HG03521 (cell line): ENCODE results near the gene FABP1.

Experiments used
- ATAC-seq: cut with Tn5 transposase; IDR thresholded peaks from one replicate; pipeline ENCODE4 v1.9.1; 2021; ENCODE audit warnings: mild to moderate bottlenecking, moderate library complexity; ENCODE audit not compliant: unreplicated experiment

FABP1 gene

DNA sequence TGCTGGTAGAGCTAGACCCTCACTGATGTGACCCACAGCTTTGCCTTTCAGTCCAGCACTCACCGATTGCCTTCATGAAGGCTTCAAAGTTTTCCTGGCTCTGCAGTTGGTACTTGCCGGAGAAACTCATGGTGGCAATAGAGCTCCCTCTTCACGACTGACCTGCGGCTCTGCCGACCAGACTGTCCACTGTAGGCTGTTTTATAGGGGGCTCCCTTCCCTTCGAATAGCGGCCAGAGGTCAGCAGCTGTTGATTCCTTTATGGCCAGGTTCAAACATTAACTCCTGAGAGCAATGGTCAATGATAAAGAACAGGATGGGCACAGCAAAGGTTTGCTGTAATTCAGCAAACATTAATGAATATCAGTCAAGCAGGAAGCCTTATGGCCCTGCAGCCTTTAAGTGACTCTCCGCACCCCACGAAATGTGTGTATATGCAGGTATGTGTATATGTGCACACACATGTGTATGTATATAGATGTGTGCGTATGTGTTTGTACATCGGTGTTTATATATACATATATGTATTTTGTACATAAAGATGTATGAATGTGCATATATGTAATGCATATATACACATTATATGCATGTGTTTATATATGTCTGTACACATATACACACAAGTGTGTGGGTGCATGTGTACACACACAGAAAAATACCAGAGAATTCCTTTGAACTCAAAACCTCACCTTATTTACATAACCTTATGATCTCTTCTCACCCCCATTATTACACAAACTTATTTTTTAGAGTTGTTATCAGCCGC, at the start of gene FABP1:
Gene FABP1 (minus strand): TSS at position 175 of the 766 bp plus-strand sequence. CDS start 45 bp downstream, at position 130.
- no peak for ATAC-seq

DNA sequence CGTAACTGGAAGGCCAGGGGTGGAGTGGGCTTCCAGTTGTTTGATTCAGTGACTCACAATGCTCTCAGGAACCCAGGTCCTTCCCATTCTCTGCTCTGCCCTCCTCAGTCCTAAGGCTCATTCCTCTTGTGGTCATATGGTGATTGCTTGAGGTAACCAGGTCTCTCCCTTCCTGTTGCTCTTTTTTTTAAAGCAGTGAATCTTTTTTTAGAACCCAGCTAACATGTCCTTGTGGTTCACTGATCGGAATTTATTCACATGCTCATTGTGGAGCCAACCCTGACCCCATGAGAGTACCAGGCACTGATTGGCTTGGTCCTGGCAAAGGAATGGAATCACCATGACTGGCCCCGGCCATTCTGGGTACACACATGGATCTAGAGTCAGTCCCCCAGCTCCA, 49.7 kb upstream of the FABP1 start:
- ATAC-seq: no peak

DNA sequence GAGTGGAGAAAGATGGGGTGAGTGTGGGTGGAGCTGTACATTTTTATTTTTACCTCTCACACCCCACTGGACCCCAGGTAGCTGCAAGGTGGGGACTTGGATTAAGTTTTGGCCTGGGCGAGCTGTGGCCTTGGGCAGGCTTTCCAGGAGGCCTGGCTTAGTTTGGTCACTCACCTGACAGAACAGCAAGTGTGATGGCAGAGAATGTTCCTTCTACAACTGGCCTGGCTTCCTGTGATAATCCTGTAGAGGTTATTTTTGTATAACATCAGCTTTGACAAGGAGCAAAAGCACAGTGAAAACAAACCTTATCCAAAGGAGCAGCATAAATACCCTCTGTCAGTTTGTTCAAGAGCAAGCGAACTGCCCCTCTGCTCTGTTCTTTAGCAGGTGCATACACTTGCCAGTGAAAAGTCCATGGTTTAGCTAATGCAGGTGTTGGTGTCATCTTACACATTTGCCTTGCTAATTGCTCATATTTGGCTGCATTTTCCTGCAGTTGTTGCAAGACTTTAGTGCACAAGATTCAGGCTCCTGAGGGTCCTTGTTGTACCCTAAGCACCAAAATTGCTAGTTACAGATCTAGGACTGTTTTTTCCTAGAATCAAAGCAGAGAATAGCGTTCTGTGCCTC, 48.6 kb upstream of the FABP1 start:
- no peak for ATAC-seq

DNA sequence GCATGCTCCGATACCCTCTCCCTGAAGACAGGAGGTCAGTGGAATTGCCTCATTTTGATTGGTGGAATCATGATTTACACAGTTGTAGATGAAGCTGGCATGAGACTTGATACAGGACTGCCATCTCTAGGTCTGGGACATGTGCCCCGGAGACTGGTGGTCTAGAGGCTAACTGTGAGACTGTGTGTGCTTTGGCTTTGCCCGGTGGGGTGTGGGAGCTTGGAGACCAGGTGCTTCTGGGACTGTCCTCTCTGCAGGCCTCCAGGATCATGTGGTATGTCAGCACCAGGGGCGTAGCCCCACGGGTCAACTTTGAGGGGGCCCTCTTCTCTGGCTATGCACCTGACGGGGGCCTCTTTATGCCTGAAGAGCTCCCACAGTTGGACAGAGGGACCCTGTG, 45.0 kb upstream of the FABP1 start:
- ATAC-seq: no peak

DNA sequence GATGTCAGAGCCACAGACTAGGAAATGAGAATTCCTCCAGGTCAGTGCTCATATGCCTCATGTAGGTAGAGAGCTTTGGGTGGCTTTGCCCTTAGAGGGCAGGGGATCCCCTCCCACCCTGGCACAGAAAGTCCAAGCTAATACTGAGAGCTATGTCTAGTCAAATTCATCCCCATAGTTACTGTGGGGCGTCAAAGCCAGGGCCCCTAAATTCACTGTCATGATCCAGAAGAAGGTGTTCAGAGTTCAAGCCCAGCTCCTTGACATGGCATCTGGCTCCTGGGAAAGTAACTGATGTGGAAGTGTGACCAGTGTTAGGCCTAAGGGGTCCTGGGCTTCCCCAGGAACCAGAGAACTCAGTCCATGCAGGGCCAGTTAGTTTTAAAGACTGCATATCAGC, 44.1 kb upstream of the FABP1 start:
- no peak for ATAC-seq

DNA sequence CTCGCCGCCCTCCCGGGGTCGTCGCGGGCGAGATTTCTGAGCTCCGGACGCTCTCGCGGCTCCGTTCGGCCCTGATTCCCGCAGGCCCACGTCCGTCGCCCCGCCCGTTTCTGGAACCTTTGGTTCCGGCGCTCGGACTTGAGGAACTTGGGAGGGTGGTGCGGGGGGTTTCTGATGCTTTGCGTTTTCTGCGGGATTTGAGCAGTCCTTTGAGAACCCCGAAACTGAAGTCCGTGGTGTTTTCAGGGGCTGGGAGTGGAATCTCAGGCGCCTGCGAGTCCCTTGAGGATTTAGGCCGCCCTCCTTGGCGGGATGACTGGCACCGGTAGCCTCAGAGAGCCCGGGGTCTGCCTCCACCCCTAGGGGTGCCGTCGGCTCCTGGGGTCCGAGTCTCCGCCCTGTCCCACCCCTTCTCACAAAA, 42.6 kb upstream of the FABP1 start:
- ATAC-seq: no peak

DNA sequence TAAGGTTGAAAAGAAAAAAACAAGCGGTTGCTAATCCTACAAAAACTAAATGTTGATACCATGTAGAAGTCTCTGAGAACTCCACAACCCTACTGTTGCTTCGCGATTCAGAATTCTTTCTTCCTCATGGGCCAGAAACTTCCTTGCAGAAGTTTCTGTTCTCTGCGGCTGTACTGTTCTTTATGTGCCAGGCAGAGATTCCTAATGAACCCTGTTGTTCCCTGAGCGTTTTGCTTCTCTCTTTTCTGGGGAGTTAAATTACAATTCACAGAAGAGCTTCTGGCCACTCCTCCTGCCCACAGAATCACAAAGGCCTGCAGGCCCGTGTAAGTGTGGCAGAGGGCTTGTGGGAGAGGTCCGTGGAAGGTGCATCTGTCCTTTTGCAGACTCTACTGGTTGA, 40.5 kb upstream of the FABP1 start:
- ATAC-seq: no peak

DNA sequence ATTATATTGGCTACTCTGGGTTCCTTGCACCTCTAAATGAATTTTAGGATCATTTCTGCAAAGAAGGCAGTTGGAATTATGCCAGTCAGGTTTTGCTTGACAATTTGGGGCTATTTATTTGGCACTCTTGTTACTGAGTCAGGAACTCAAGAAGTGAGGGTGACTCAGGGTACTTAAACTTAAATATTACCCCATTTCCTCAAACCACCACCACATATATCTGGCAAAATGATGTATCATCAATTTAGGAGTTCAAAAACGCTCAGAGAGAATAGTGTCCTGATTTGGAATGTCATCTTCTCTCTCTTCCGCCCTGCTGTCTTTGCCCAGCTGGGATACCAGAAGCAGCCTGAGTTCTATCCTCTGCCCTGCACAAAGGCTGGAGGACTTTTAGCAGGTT, 39.9 kb upstream of the FABP1 start:
- no peak for ATAC-seq

DNA sequence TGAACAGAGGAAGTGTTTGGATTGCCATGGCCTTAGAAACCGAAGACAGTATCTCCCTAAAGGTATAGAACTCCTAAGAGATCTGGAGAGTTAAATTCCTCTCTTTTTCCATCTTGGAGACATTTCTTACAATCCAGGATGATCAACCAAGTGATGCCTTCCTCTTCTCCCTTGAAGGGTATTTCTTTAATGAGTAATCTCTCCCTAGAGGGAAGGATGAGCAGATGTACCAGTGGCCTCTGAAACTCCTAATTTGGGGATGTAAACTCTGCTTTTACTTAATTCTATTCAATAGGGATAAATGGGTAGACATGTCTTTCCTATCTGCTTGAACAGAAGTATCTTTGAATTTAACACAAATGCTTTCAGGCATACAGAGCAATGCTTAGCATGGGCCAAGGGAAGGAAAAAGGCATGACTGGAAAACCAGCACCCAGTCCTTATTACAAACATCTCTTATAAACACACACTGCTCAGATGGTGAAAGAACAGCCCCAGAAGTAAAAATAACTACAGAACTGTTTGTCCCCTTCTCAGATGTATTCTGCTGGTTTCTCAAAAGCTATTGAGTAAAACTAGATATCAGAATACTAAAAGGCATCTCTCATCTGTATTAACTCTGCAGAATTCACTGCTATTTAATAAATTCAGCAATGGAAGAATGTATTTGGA, 37.6 kb upstream of the FABP1 start:
- ATAC-seq: no peak

DNA sequence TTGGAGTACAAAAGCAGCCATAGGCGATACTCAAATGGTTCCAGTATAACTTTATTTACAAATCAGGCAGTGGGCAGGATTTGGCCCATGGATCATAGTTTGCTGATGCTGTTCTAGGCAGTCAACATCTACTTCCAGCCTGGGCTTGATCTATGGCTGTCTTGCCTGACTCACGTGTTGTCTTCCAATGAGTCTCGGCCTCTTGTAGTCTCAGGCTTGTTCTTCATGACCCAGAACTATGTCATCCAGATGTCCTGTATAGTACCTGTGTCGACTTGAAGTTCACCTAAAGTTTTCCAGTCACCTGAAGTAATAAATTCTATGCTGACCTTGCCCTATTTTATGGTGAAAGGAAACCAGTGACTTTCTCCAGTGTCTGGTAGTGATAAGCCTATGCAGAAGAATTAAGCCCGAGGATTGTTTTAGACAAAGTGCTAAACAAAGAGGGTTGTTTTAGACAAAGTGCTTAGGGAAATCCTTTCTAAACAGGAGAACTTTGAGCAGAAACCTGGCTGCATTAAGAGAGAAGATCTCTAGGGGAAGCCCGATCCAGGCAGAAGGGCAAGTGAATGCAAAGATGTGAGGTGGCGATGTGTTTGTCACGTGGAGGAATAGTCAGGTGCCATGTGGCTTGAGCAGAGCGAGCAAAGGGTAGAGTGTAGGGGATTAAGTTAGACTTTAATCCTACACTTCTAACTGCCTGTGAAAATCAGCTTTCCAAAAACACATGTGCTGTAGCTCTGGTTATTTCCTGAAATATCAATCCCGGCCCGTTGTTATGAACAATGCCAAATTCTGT, 33.8 kb upstream of the FABP1 start:
- ATAC-seq: no peak

DNA sequence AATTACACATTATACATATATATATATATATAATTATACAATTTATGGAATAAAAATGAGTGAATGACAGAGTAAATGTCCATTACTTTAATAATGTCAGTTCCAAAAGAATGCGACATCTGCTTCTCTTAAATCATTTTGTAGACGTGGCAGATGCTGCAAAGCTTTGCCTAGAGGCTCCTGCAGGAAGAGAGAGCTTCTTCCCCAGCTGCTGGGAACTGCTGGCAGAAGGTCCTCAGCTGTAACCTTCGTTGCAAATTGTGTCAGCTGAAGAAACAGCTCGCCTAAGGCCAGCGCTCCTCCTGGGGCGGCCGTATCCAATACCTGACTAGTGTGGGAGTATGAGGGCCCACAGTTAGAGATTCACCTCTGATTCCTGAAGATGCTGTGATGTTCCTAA, 32.7 kb upstream of the FABP1 start:
- no peak for ATAC-seq

DNA sequence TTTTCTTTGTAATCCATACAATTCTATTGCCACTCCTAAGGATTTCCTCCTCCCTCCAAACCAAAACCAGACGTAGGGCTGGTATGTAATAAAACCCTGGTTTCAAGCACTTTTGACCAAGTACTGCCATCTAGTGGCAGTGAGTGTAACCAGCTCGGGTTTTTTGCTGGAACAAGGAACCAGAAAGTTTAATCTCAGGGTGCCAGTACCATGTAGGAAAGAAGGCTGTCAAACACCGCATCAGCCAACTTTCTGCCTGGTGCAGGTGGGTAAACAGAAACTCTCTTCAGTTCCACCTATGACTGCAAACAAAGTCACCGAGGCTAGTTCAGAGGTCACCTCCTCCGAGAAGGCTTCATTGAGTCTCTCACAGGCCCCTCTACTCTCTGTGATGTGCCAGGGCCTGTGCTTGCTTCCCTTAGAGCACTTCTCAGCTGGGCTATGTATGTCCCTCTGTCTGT, 32.1 kb upstream of the FABP1 start:
- no peak for ATAC-seq

DNA sequence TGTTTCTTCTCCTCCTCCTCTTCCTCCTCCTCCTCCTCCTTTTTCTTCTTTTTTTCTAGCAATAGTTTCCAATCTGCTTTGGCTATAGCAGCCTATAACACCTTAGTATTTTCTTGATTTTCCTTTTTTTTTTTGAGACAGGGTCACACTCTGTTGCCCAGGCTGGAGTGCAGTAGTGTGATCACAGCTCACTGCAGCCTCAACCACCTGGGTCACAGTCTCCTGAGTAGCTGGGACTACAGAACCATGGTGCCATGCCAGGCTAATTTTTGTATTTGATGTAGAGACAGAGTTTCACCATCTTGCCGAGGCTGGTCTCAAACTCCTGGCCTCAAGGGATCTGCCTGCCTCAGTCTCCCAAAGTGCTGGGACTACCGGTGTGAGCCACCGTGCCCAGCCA, 31.6 kb upstream of the FABP1 start:
- no peak for ATAC-seq

DNA sequence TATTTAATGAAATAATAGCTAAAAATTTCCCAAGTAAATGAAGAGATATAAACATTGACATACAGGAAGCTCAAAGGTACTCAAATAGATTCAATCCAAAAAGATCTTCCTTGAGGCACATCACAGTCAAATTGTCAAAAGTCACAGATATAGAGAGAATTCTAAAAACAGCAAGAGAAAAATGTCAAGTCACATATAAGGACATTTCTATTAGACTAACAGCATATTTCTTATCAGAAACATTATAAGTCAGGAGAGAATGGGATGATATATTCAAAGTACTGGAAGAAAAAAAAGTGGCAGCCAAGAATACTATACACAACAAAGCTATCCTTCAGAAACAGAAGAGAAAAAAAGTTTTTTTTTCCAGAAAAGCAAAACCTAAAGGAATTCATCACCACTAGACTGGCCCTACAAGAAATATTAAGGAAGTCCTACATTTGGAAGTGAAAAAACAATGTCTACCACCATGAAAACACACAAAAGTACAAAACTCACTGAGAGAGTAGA, 21.1 kb upstream of the FABP1 start:
- no peak for ATAC-seq

DNA sequence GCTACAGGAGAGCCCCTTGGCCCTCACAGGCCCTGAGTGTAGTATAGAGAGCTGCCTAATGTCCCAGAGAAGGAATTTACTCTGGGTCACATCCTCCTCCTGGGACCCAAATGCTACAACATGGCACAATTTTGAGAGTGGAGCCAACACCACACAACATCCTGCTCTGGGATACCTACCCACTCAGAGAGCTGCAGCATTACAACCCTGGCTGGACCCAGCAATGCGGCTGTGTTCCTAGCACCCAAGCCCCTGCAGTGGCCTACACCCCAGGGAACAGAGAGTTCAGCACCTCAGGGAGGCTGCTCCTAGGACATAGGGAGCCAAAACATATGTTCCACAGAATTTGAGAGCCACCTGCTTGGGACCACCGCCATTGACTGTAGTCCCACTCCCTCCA, 19.3 kb upstream of the FABP1 start:
- no peak for ATAC-seq

DNA sequence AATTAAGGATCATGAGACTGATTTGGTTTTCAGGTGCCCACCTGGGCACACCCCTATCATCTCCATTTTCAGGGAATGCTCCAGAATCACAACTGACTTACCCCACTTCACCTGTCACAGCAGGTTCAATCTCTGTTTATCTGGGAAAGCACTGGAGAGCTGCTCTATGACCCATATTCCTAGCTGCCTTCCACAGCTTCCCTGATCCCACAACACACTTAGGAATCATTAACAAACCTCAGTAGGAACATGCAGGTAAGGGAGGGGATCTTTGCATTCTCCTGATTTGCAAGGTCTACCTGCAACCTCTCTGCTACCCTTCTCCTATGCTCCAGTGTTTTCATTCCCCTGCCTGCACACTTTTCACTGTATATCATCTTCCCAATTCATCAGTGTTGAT, 18.7 kb upstream of the FABP1 start:
- ATAC-seq: no peak

DNA sequence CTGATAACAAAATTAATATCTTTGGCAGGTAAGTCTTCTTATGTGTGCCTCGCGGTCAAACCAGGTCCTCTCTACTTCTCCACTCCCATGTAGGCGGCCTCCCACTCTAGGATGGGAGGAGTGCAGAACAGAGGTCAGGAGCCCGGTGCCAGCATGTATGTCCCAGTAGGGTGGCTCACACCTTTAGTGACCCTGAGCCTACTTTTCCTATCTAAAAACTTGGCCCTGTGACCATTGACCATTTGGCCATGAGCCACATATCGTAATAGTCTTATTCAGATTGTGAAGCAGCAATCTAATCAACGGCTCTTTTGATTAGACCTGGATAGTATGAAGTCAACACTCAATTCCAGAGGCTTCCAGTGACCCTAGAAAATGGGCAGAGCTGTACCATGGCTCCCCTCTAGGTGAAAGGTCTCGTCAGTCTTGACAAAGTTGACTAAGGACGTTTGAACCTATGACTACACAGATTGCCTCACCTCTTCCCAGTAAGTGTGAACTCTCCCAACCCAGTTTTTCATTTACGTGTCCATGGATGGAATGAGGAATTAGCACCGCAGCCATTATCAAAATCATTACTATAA, 17.1 kb upstream of the FABP1 start:
- no peak for ATAC-seq

DNA sequence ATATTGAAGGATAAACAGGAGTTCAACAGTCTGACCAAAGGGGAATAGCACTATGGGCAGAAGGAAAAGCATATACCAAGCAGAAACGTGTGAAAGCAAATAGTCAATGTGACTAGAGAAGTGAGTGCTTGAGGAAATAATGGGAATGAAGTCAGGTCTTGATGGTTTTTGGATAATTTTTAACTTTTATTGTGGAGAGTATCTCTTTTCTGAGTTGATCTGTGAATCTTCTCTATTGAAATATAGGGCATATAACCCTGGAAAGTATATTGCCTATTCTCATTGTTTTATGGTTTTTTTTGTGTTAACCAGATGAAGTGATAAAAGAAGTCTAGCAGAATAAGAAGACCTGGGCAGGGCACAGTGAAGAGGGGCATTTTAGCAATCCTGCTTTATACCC, 16.4 kb upstream of the FABP1 start:
- ATAC-seq: no peak

DNA sequence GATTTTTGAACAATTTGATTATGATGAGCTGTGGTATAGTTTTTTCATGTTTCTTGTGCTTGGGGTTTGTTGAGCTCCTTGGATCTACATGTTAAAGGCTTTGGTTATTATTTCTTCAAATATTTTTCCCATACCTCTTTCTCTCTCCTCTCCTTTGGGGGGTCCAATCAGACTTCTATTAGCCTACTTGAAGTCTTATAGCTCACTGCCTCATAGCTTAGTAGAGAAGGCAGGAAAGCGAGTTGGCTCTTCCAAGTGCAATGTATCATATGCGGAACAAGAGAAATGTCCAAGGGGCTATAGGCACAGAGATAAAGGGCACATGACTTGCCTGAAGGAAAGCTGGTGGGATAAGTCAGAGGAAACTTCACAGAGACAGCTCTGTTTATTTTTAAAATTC, 14.1 kb upstream of the FABP1 start:
- ATAC-seq: no peak

DNA sequence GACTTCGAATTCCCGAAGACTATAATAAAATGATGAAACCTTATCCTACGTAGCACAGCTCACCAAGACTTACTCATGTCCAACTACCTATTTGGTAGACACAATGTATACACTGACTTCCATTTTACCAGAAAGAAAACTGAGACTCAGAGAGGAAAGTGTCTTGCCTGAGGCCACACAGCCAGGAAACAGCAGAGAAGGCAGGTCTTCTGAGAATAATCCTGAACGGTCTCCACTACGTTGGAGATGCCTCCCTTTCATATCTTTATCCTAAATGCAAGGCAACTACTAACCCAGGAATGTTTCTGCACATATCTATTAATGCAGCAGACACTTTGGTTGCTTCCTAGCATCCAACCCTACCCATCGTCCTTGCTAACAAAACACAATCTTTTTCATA, 11.9 kb upstream of the FABP1 start:
- ATAC-seq: no peak
